Esophagus muscularis mucosa (tissue), 4 donors: ENCODE measurements around the gene MAN1C1. TPM values are rescaled to one million over a fixed set of nuclear protein-coding genes. Genes with fewer than 3 reads are reported as not detected.

Experiments
- DNase-seq: peaks from one replicate; pipeline ENCODE4 v3.0.0-alpha.2; 2017; ENCODE audit errors: extremely low spot score
- H3K27ac ChIP-seq, 4 donors: fragments of 200-600 bp; sonication (generic); replicated peaks in 1 of 4; 1 replicate in 3 of 4; 2 replicates in 1 of 4; pipeline ENCODE4 v1.5.1; 2016 to 2019; ENCODE audit warnings: mild to moderate bottlenecking in 1 of 4
- H3K27me3 ChIP-seq, 4 donors: fragments of 200-600 bp; sonication (generic); one replicate each; pipeline versions ENCODE4 v1.5.1 to v1.6.0; 2016 to 2019
- H3K36me3 ChIP-seq, 4 donors: fragments of 200-600 bp; sonication (generic); one replicate each; pipeline ENCODE4 v1.5.1; 2016 to 2019
- H3K4me1 ChIP-seq, 4 donors: fragments of 200-600 bp; sonication (generic); one replicate each; pipeline ENCODE4 v1.5.1; 2016 to 2019
- H3K4me3 ChIP-seq, 4 donors: fragments of 200-600 bp; sonication (generic); 1 replicate in 2 of 4; 2 replicates in 2 of 4; pipeline ENCODE4 v1.5.1; 2016 to 2019; ENCODE audit warnings: mild to moderate bottlenecking in 4 of 4, moderate library complexity in 1 of 4
- H3K9me3 ChIP-seq, 4 donors: fragments of 200-600 bp; sonication (generic); 1 replicate in 3 of 4; 2 replicates in 1 of 4; pipeline ENCODE4 v1.5.1; 2016 to 2019
- CTCF ChIP-seq, 3 experiments: fragments of 200-600 bp in 2 of 3; fragments of 450-650 bp in 1 of 3; sonication (generic) in 2 of 3; IDR thresholded peaks; one replicate each; pipeline ENCODE4 v1.5.1; 2017 to 2019; ENCODE audit warnings: antibody characterized with exemption in 3 of 3, mild to moderate bottlenecking in 2 of 3, moderate library complexity in 1 of 3
- EP300 ChIP-seq: sonication (generic); formaldehyde crosslinking; IDR thresholded peaks from one replicate; pipeline ENCODE4 v1.6.1; 2017; ENCODE audit warnings: antibody characterized with exemption
- POLR2A ChIP-seq: fragments of 450-650 bp; IDR thresholded peaks from one replicate; pipeline ENCODE4 v1.6.1; 2017; ENCODE audit warnings: antibody characterized with exemption, moderate library complexity, mild to moderate bottlenecking, low read depth
- POLR2AphosphoS5 ChIP-seq, 2 donors: sonication (generic); formaldehyde crosslinking; IDR thresholded peaks; one replicate each; pipeline ENCODE4 v1.6.1; 2017; ENCODE audit warnings: antibody characterized with exemption in 2 of 2
- WGBS: methylation state at CpG from one replicate; pipeline ENCODE4 v1.1.5; 2018; 5-methylcytosine and 5-hydroxymethylcytosine counted together
- intact Hi-C: fragments of 100-400 bp; cut with DNase I; formaldehyde crosslinking; loops from one replicate; pipeline ENCODE4 v1.15.1; 2023
- total RNA-seq, 4 donors: library from RNA; depleted of rRNA; stranded (reverse); fragments of >200 nt; gene quantifications; one replicate each; pipeline versions ENCODE4 v1.1.0 to v1.2.1, GENCODE V29; 2016

MAN1C1 gene
- total RNA-seq, 4 donors from 2014 or later: 20.2 to 22.8 (median 20.7) TPM

GRCh38 chr1:25781130-25781433 lies 164.5 kb downstream of the MAN1C1 start:
- H3K36me3 ChIP-seq: peaks cover 0 to 45% (median 14%) of the 10 kb centered on the region in 4 donors

DNA sequence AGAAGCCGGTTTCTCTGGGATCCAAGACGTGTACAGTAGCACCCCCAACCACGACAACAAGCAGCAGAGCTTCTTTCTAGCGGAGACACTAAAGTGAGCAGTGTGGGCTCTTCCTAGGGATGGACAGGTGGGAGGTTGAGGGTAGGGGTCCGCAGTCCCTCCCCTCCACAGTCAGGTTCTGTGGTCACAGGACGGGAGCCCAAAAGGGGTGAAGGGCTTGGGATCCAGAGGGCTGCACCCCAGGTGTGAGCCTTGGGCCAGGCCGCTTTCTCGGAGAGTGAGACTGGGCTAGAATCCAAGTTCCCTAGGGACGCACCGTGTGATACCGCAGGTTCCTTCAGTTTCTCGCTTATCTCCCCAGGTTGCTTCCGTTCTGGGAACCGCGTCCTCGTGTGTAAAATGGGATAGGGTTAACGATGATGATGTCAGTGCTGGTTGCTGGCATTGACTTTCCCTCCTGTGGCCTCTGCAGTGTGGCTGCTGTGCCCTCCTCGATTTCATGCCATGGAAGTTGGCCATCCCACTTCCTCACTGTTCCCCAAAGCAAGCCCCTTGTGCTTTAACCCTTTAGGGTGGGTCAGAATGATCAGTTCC lies 166.1 kb downstream of the MAN1C1 start:
- H3K4me1 ChIP-seq: peaks cover 28 to 51% (median 43%) of the 10 kb centered on the region in 4 donors
- no peaks in the 10 kb centered on the region for H3K9me3 ChIP-seq
- H3K4me3 ChIP-seq: no peak overlapping the region
- 87% methylated on average over 10 of the region's 18 CpGs for WGBS
- H3K27me3 ChIP-seq: no peaks in the 10 kb centered on the region
- intact Hi-C loops: no loop called here
- H3K36me3 ChIP-seq: peaks cover 0 to 29% (median 10%) of the 10 kb centered on the region in 4 donors
- no peak for TF ChIP-seq CTCF (IDR thresholded peaks at IDR 0.05)
- no peak for TF ChIP-seq POLR2A
- TF ChIP-seq EP300: no peak
- no peak for TF ChIP-seq POLR2AphosphoS5 (IDR thresholded peaks at IDR 0.05)
- H3K27ac ChIP-seq: no peak overlapping the region
- no peak for DNase-seq

More at GRCh38 chr1:25781130-25781433, 164.5 kb downstream of the MAN1C1 start:
- Histone ChIP-seq H3K27ac (no peak overlapping the region), H3K4me3 (no peak overlapping the region), H3K9me3 (no peaks in the 10 kb centered on the region), H3K27me3 (no peaks in the 10 kb centered on the region), H3K4me1 (peaks cover 20 to 35% (median 27%) of the 10 kb centered on the region in 4 donors)
- no peak for DNase-seq
- WGBS: 88% methylated on average over 2 of the region's 3 CpGs
- intact Hi-C loops: no loop called here
- TF ChIP-seq POLR2A (no peak), EP300 (no peak), CTCF (IDR thresholded peaks at IDR 0.05) (no peak), POLR2AphosphoS5 (IDR thresholded peaks at IDR 0.05) (no peak)

DNA sequence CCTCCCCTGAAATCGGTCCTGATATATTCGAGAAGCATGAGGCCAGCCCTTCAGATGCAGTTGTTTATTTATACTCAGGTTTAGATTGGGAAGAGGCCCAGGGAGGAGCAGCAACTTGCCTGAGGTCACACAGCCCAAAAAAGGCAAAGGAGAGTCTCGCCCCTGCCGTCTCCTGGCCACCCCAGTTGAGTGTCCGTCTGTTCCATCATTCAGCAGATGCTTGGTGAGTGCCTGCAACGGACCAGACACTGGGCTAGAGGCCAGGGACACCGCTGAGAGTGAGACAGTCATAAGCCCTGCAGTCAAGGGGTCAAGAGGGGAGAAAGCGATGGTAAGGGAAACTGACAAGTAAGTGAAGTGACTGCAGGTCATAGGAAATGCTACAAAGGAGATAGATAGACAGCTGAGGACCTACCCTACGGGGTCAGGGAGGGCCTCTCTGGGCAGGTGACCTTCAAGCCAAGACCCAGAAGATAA lies 168.0 kb downstream of the MAN1C1 start:
- intact Hi-C loops: no loop called here

GRCh38 chr1:25785333-25786067 lies 168.9 kb downstream of the MAN1C1 start:
- no peak overlapping the region for H3K4me3 ChIP-seq
- peaks cover 28 to 48% (median 44%) of the 10 kb centered on the region in 4 donors for H3K4me1 ChIP-seq
- DNase-seq: no peak
- intact Hi-C loops: no loop called here
- peaks cover 0 to 14% (median 0%) of the 10 kb centered on the region in 4 donors for H3K36me3 ChIP-seq
- H3K27ac ChIP-seq: peak overlapping the region; percentile 50 to 78 (median 68)
- no peaks in the 10 kb centered on the region for H3K9me3 ChIP-seq
- TF ChIP-seq POLR2A (no peak), EP300 (no peak), POLR2AphosphoS5 (IDR thresholded peaks at IDR 0.05) (no peak), CTCF (IDR thresholded peaks at IDR 0.05) (no peak)
- no peaks in the 10 kb centered on the region for H3K27me3 ChIP-seq
- WGBS: 81% methylated on average over 10 of the region's 10 CpGs

More for the DNA sequence above, 168.0 kb downstream of the MAN1C1 start:
- Histone ChIP-seq H3K36me3 (peaks cover 0 to 14% (median 0%) of the 10 kb centered on the region in 4 donors), H3K9me3 (no peaks in the 10 kb centered on the region), H3K27me3 (no peaks in the 10 kb centered on the region), H3K4me3 (no peak overlapping the region), H3K27ac (peak overlapping the region; percentile 50 to 78 (median 68)), H3K4me1 (peaks cover 28 to 53% (median 46%) of the 10 kb centered on the region in 4 donors)
- 45% methylated on average over 9 of the region's 9 CpGs for WGBS
- no peak for DNase-seq
- TF ChIP-seq EP300 (no peak), POLR2AphosphoS5 (IDR thresholded peaks at IDR 0.05) (no peak), CTCF (IDR thresholded peaks at IDR 0.05) (no peak), POLR2A (no peak)
